HUES6 (cell line): Measurements from ENCODE around the gene RAB13.

Experiments
- H3K27ac ChIP-seq: 2 replicates; pipeline ENCODE4 v1.7.0; 2013; ENCODE audit warnings: low read depth, mild to moderate bottlenecking, low read length, inconsistent platforms
- H3K27me3 ChIP-seq: 2 replicates; pipeline ENCODE4 v1.6.1; 2013; ENCODE audit warnings: low read length; ENCODE audit not compliant: control insufficient read depth, insufficient read depth
- H3K36me3 ChIP-seq: 2 replicates; pipeline ENCODE4 v1.6.1; 2013; ENCODE audit warnings: low read length; ENCODE audit not compliant: control insufficient read depth, insufficient read depth
- H3K4me1 ChIP-seq: 2 replicates; pipeline ENCODE4 v1.6.1; 2013; ENCODE audit warnings: low read length; ENCODE audit not compliant: control insufficient read depth, insufficient read depth
- H3K4me3 ChIP-seq: 2 replicates; pipeline ENCODE4 v1.5.1; 2013; ENCODE audit warnings: low read depth, low read length
- H3K9ac ChIP-seq: one replicate; pipeline ENCODE4 v1.6.1; 2013; ENCODE audit warnings: mild to moderate bottlenecking, low read length
- H3K9me3 ChIP-seq: 2 replicates; pipeline ENCODE4 v1.6.1; 2013; ENCODE audit warnings: low read depth, low read length; ENCODE audit not compliant: control insufficient read depth, insufficient read depth

The RAB13 gene

GRCh38 chr1:153977250-153978240, 8.6 kb downstream of the RAB13 start, which contains the start of gene JTB:
Gene JTB, minus strand, starts transcription at chr1:153977674. Its CDS starts 422 bp downstream, at chr1:153977252.
- no peaks in the 10 kb centered on the region for H3K27me3 ChIP-seq
- H3K27ac ChIP-seq = peak within 1 kb of the TSS; percentile 79
- peak within 1 kb of the TSS; percentile 73 for H3K4me3 ChIP-seq
- H3K9ac ChIP-seq = peak within 1 kb of the TSS; percentile 87
- H3K4me1 ChIP-seq = peaks cover 2% of the 10 kb centered on the region; the same call in 1 of the 2 replicates
- peaks cover 41% of the 10 kb centered on the region for H3K36me3 ChIP-seq
- H3K9me3 ChIP-seq = no peaks in the 10 kb centered on the region

- Histone ChIP-seq H3K4me1 (peaks cover 2% of the 10 kb centered on the region; the same call in 1 of the 2 replicates), H3K9me3 (no peaks in the 10 kb centered on the region), H3K36me3 (peaks cover 34% of the 10 kb centered on the region), H3K9ac (peak overlapping the region; percentile 87), H3K4me3 (peak overlapping the region; percentile 73), H3K27me3 (no peaks in the 10 kb centered on the region), H3K27ac (peak overlapping the region; percentile 79)
Measured at GRCh38 chr1:153976819-153977249, 9.3 kb downstream of the RAB13 start.

GRCh38 chr1:153973525-153973924, 12.6 kb downstream of the RAB13 start:
- H3K27me3 ChIP-seq = no peaks in the 10 kb centered on the region
- H3K4me1 ChIP-seq = peaks cover 8% of the 10 kb centered on the region
- no peak overlapping the region for H3K9ac ChIP-seq
- peaks cover 29% of the 10 kb centered on the region for H3K36me3 ChIP-seq
- no peaks in the 10 kb centered on the region for H3K9me3 ChIP-seq
- H3K4me3 ChIP-seq = no peak overlapping the region
- no peak overlapping the region for H3K27ac ChIP-seq

GRCh38 chr1:153973071-153973470, 13.1 kb downstream of the RAB13 start:
- no peak overlapping the region for H3K27ac ChIP-seq

GRCh38 chr1:153970346-153970745, 15.8 kb downstream of the RAB13 start:
- no peak overlapping the region for H3K27ac ChIP-seq
- H3K27me3 ChIP-seq = no peaks in the 10 kb centered on the region
- peaks cover 23% of the 10 kb centered on the region for H3K36me3 ChIP-seq
- H3K4me3 ChIP-seq = no peak overlapping the region
- no peaks in the 10 kb centered on the region for H3K9me3 ChIP-seq
- H3K9ac ChIP-seq = no peak overlapping the region
- H3K4me1 ChIP-seq = peaks cover 8% of the 10 kb centered on the region

More at GRCh38 chr1:153973071-153973470, 13.1 kb downstream of the RAB13 start:
- H3K9ac ChIP-seq = no peak overlapping the region
- H3K9me3 ChIP-seq = no peaks in the 10 kb centered on the region
- H3K36me3 ChIP-seq = peaks cover 29% of the 10 kb centered on the region
- peaks cover 10% of the 10 kb centered on the region for H3K4me1 ChIP-seq
- no peak overlapping the region for H3K4me3 ChIP-seq
- H3K27me3 ChIP-seq = no peaks in the 10 kb centered on the region

- no peak overlapping the region for H3K27ac ChIP-seq
Measured at GRCh38 chr1:153968972-153969371, 17.2 kb downstream of the RAB13 start.

GRCh38 chr1:153968408-153968807, 17.7 kb downstream of the RAB13 start:
- Histone ChIP-seq H3K9ac (peak overlapping the region; percentile 82), H3K4me1 (peaks cover 8% of the 10 kb centered on the region), H3K9me3 (no peaks in the 10 kb centered on the region), H3K36me3 (peaks cover 6% of the 10 kb centered on the region), H3K27me3 (no peaks in the 10 kb centered on the region), H3K4me3 (peak overlapping the region; percentile 78), H3K27ac (no peak overlapping the region)

More at GRCh38 chr1:153968972-153969371, 17.2 kb downstream of the RAB13 start:
- Histone ChIP-seq H3K36me3 (peaks cover 12% of the 10 kb centered on the region), H3K27me3 (no peaks in the 10 kb centered on the region), H3K4me1 (peaks cover 8% of the 10 kb centered on the region), H3K9ac (peak overlapping the region; percentile 82), H3K9me3 (no peaks in the 10 kb centered on the region), H3K4me3 (peak overlapping the region; percentile 78; the same call in 1 of the 2 replicates)

GRCh38 chr1:153968000-153968363, 18.2 kb downstream of the RAB13 start:
- H3K27me3 ChIP-seq = no peaks in the 10 kb centered on the region
- peaks cover 8% of the 10 kb centered on the region for H3K4me1 ChIP-seq
- H3K9me3 ChIP-seq = no peaks in the 10 kb centered on the region
- peak overlapping the region; percentile 82 for H3K9ac ChIP-seq
- H3K4me3 ChIP-seq = peak overlapping the region; percentile 78
- peaks cover 2% of the 10 kb centered on the region; the same call in 1 of the 2 replicates for H3K36me3 ChIP-seq
- H3K27ac ChIP-seq = peak overlapping the region; percentile 81

- peak within 1 kb of the TSS; percentile 82 for H3K9ac ChIP-seq
- no peaks in the 10 kb centered on the region for H3K36me3 ChIP-seq
- peaks cover 8% of the 10 kb centered on the region for H3K4me1 ChIP-seq
- no peaks in the 10 kb centered on the region for H3K27me3 ChIP-seq
- H3K27ac ChIP-seq = peak within 1 kb of the TSS; percentile 81
- H3K9me3 ChIP-seq = no peaks in the 10 kb centered on the region
- peak within 1 kb of the TSS; percentile 78 for H3K4me3 ChIP-seq
Measured at GRCh38 chr1:153967107-153967999, 18.8 kb downstream of the RAB13 start, which contains the start of gene CREB3L4. Gene CREB3L4, plus strand, starts transcription at chr1:153967902. Its CDS starts 624 bp downstream, at chr1:153968526.

GRCh38 chr1:153963850-153964331, 22.2 kb downstream of the RAB13 start:
- no peaks in the 10 kb centered on the region for H3K27me3 ChIP-seq
- peak overlapping the region; percentile 89 for H3K4me3 ChIP-seq
- peak overlapping the region; percentile 89 for H3K9ac ChIP-seq
- H3K4me1 ChIP-seq = peaks cover 19% of the 10 kb centered on the region
- H3K27ac ChIP-seq = peak overlapping the region; percentile 91
- no peaks in the 10 kb centered on the region for H3K9me3 ChIP-seq
- peaks cover 28% of the 10 kb centered on the region for H3K36me3 ChIP-seq
